Measurements from ENCODE around the gene OR10X1. TPM values are rescaled to one million over a fixed set of nuclear protein-coding genes. Genes with fewer than 3 reads are reported as not detected.

Gene OR10X1
- total RNA-seq, 1 experiment from 2014 or later, result not detected

DNA sequence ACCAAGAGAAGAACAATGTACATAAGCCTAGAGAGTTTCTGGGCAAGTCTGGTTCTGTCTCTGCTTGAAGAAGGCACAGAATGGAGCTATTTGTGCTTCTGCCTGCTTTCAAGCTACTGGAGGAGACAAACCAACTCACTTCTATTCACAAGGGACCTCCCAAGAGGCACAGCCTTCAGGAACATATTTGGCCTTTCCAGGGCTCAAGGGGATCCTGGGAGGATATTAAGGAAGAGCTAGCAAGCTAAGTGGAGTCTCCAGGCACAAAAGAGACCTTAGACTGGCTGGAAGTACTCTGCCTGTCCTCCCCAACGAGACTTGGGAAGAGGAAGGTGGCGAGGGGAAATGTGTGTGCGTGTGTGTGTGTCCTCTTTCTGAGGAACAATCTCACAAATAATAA lies 25.3 kb downstream of the OR10X1 start, which contains the start of gene OR6Y1:
TSS of gene OR6Y1 (minus strand) at position 54 of the 400 bp plus-strand sequence. CDS start 6,300 bp downstream, outside the sequence.
- H3K27ac ChIP-seq (ENCODE audit: low read length), result no peak within 1 kb of the TSS
- ChIA-PET CTCF (no interaction called here), POLR2A (no interaction called here)
- intact Hi-C loops (cut with micrococcal nuclease; ENCODE audit: unreplicated experiment), result no loop called here
- no peak for DNase-seq (ENCODE audit: low read depth, low spot score)
- in situ Hi-C loops (cut with HindIII; ENCODE audit: low pct_unique_long_range_greater_than_20kb, low sequenced_read_pairs), result no loop called here
- H3K36me3 ChIP-seq (ENCODE audit: control insufficient read depth, insufficient read depth, low read length), result no peaks in the 10 kb centered on the region
- H3K4me1 ChIP-seq (ENCODE audit: control insufficient read depth, insufficient read depth, low read length), result no peaks in the 10 kb centered on the region
- no peaks in the 10 kb centered on the region for H3K9me3 ChIP-seq (ENCODE audit: control insufficient read depth, insufficient read depth, low read depth, low read length)
- H3K4me3 ChIP-seq (ENCODE audit: low read depth in 2 of 2, low read length in 2 of 2), result no peak within 1 kb of the TSS
- no TSS peak for BruUV-seq (replicated peaks)
- ATAC-seq, result no peak
- no peaks in the 10 kb centered on the region for H3K27me3 ChIP-seq (ENCODE audit: control insufficient read depth, insufficient read depth, low read length)
- no peak for TF ChIP-seq TCF7L2 (IDR thresholded peaks at IDR 0.05; ENCODE audit: low read depth, low read length)

DNA sequence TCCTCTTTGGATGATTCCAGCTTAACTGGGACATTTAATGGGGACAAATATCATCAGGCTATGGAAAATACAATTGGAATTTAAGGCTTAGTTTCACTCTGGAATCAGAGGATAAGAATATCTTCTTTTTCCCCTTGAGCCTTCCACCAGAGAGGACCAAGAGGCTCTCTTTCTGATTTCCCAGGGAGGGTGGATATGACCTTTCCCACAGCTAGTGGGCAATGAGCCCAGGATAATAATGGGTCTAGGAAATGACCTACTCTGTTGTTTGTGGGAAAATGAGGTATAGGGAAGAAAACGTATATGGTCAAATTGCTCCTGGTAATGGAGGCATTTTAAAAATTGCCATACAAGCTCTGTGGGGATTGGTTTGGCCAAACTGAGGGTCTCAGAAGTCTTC lies 27.4 kb downstream of the OR10X1 start:
- ATAC-seq (no peak), DNase-seq (ENCODE audit: low read depth, low spot score) (no peak)
- intact Hi-C loops (cut with micrococcal nuclease; ENCODE audit: unreplicated experiment), result no loop called here
- Histone ChIP-seq H3K27me3 (ENCODE audit: control insufficient read depth, insufficient read depth, low read length) (no peaks in the 10 kb centered on the region), H3K9me3 (ENCODE audit: control insufficient read depth, insufficient read depth, low read depth, low read length) (no peaks in the 10 kb centered on the region), H3K36me3 (ENCODE audit: control insufficient read depth, insufficient read depth, low read length) (no peaks in the 10 kb centered on the region), H3K4me1 (ENCODE audit: control insufficient read depth, insufficient read depth, low read length) (no peaks in the 10 kb centered on the region), H3K27ac (ENCODE audit: low read length) (no peak overlapping the region), H3K4me3 (ENCODE audit: low read depth in 2 of 2, low read length in 2 of 2) (no peak overlapping the region)
- in situ Hi-C loops (cut with HindIII; ENCODE audit: low pct_unique_long_range_greater_than_20kb, low sequenced_read_pairs), result no loop called here
- no TSS peak for BruUV-seq (replicated peaks)
- POLR2A ChIA-PET, result no interaction called here
- no peak for TF ChIP-seq TCF7L2 (IDR thresholded peaks at IDR 0.05; ENCODE audit: low read depth, low read length)
- TF ChIP-seq, protein P1, sequence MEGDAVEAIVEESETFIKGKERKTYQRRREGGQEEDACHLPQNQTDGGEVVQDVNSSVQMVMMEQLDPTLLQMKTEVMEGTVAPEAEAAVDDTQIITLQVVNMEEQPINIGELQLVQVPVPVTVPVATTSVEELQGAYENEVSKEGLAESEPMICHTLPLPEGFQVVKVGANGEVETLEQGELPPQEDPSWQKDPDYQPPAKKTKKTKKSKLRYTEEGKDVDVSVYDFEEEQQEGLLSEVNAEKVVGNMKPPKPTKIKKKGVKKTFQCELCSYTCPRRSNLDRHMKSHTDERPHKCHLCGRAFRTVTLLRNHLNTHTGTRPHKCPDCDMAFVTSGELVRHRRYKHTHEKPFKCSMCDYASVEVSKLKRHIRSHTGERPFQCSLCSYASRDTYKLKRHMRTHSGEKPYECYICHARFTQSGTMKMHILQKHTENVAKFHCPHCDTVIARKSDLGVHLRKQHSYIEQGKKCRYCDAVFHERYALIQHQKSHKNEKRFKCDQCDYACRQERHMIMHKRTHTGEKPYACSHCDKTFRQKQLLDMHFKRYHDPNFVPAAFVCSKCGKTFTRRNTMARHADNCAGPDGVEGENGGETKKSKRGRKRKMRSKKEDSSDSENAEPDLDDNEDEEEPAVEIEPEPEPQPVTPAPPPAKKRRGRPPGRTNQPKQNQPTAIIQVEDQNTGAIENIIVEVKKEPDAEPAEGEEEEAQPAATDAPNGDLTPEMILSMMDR (IDR thresholded peaks at IDR 0.05), result no peak
- CTCF ChIA-PET, result no interaction called here

DNA sequence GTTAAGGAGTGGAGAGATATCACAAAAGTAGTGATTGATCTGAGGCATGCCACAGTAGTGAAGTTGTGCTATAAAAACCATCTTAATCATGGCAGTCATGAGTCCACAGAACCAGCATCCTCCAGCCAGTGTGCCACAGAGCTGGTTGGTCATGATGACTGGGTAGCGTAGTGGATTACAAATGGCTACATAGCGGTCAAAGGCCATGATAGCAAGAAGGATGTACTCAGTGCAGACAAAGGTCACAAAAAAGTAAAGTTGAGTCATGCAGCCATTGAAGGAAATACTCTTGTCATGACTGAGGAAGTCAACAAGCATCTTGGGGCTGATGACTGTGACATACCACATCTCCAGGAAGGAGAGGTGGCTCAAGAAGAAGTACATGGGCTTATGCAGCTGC lies 32.2 kb downstream of the OR10X1 start:
- intact Hi-C loops (cut with micrococcal nuclease; ENCODE audit: unreplicated experiment), result no loop called here
- BruUV-seq (replicated peaks), result no TSS peak
- H3K27me3 ChIP-seq (ENCODE audit: control insufficient read depth, insufficient read depth, low read length), result no peaks in the 10 kb centered on the region
- ChIA-PET POLR2A (no interaction called here), CTCF (no interaction called here)
- no peak overlapping the region for H3K4me3 ChIP-seq (ENCODE audit: low read depth in 2 of 2, low read length in 2 of 2)
- no peaks in the 10 kb centered on the region for H3K4me1 ChIP-seq (ENCODE audit: control insufficient read depth, insufficient read depth, low read length)
- DNase-seq (ENCODE audit: low read depth, low spot score) (no peak), ATAC-seq (no peak)
- H3K9me3 ChIP-seq (ENCODE audit: control insufficient read depth, insufficient read depth, low read depth, low read length), result no peaks in the 10 kb centered on the region; the same call in 1 of the 2 replicates
- TF ChIP-seq, protein P1 (IDR thresholded peaks at IDR 0.05), result no peak
- TF ChIP-seq SIN3A (IDR thresholded peaks at IDR 0.05; ENCODE audit: borderline replicate concordance, insufficient read depth, low read depth, low read length) (no peak), TCF7L2 (IDR thresholded peaks at IDR 0.05; ENCODE audit: low read depth, low read length) (no peak), POLR2AphosphoS5 (IDR thresholded peaks at IDR 0.05; ENCODE audit: low read depth, low read length) (no peak)
- TF ChIP-seq, protein P2, sequence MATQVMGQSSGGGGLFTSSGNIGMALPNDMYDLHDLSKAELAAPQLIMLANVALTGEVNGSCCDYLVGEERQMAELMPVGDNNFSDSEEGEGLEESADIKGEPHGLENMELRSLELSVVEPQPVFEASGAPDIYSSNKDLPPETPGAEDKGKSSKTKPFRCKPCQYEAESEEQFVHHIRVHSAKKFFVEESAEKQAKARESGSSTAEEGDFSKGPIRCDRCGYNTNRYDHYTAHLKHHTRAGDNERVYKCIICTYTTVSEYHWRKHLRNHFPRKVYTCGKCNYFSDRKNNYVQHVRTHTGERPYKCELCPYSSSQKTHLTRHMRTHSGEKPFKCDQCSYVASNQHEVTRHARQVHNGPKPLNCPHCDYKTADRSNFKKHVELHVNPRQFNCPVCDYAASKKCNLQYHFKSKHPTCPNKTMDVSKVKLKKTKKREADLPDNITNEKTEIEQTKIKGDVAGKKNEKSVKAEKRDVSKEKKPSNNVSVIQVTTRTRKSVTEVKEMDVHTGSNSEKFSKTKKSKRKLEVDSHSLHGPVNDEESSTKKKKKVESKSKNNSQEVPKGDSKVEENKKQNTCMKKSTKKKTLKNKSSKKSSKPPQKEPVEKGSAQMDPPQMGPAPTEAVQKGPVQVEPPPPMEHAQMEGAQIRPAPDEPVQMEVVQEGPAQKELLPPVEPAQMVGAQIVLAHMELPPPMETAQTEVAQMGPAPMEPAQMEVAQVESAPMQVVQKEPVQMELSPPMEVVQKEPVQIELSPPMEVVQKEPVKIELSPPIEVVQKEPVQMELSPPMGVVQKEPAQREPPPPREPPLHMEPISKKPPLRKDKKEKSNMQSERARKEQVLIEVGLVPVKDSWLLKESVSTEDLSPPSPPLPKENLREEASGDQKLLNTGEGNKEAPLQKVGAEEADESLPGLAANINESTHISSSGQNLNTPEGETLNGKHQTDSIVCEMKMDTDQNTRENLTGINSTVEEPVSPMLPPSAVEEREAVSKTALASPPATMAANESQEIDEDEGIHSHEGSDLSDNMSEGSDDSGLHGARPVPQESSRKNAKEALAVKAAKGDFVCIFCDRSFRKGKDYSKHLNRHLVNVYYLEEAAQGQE (IDR thresholded peaks at IDR 0.05; ENCODE audit: insufficient read depth in 1 of 2, low read depth in 2 of 2, low read length in 1 of 2), result no peak
- H3K36me3 ChIP-seq (ENCODE audit: control insufficient read depth, insufficient read depth, low read length), result no peaks in the 10 kb centered on the region
- in situ Hi-C loops (cut with HindIII; ENCODE audit: low pct_unique_long_range_greater_than_20kb, low sequenced_read_pairs), result no loop called here
- no peak overlapping the region for H3K27ac ChIP-seq (ENCODE audit: low read length)

Data from Panc1 (cell line).